PC-3 (cell line): ENCODE data around the gene SMIM12. TPM values are rescaled to one million over a fixed set of nuclear protein-coding genes. Genes with fewer than 3 reads are reported as not detected.

Experiments
- ATAC-seq: fragments of 200-7000 bp; cut with Tn5 transposase; 2 replicates; pipeline ENCODE4 v1.9.1; 2020; ENCODE audit warnings: mild to moderate bottlenecking, moderate library complexity
- BruUV-seq: library from RNA; stranded (reverse); fragments of 400-500 nt; replicated peaks from 2 replicates; lab custom pipeline; 2021; lab: Mats Ljungman, UMichigan
- CTCF ChIA-PET: fragments of 300-600 bp; sonication (Branson Sonifier 250); formaldehyde crosslinking; loops from one replicate; lab custom pipeline; 2022; ENCODE audit warnings: antibody characterized with exemption; lab: Charles Lee
- POLR2A ChIA-PET: fragments of 300-600 bp; sonication (Branson Sonifier 250); formaldehyde crosslinking; loops from one replicate; lab custom pipeline; 2022; ENCODE audit warnings: antibody characterized with exemption; ENCODE audit not compliant: unreplicated experiment; lab: Charles Lee
- DNase-seq: peaks from one replicate; pipeline ENCODE4 v3.0.0-alpha.2; 2015
- H2AFZ ChIP-seq: fragments of 300-600 bp; sonication (generic); 2 replicates; pipeline ENCODE4 v1.6.0; 2016; ENCODE audit warnings: antibody characterized with exemption, low read length
- H3F3A ChIP-seq: fragments of 300-600 bp; sonication (generic); one replicate; pipeline ENCODE4 v1.6.0; 2017; ENCODE audit warnings: antibody characterized with exemption, low read length, control low read depth, mild to moderate bottlenecking; ENCODE audit not compliant: unreplicated experiment
- H3K27ac ChIP-seq: fragments of 300-600 bp; sonication (generic); 2 replicates; pipeline ENCODE4 v1.5.1; 2016; ENCODE audit warnings: mild to moderate bottlenecking, low read length
- H3K27me3 ChIP-seq: fragments of 300-600 bp; sonication (generic); 2 replicates; pipeline ENCODE4 v1.6.1; 2016; ENCODE audit warnings: low read length, mixed read lengths
- H3K36me3 ChIP-seq: fragments of 300-600 bp; sonication (generic); 2 replicates; pipeline ENCODE4 v1.6.1; 2016; ENCODE audit warnings: low read depth, mixed run types, low read length, mixed read lengths
- H3K4me1 ChIP-seq: fragments of 300-600 bp; sonication (generic); 2 replicates; pipeline ENCODE4 v1.5.1; 2016; ENCODE audit warnings: low read length; ENCODE audit not compliant: insufficient read depth
- H3K4me2 ChIP-seq: fragments of 300-600 bp; sonication (generic); 2 replicates; pipeline ENCODE4 v1.6.0; 2016; ENCODE audit warnings: low read length
- H3K4me3 ChIP-seq: fragments of 300-600 bp; sonication (generic); 2 replicates; pipeline ENCODE4 v1.5.1; 2016; ENCODE audit warnings: mild to moderate bottlenecking, low read length, mixed read lengths
- H3K79me2 ChIP-seq: fragments of 300-600 bp; sonication (generic); 2 replicates; pipeline ENCODE4 v1.6.1; 2017; ENCODE audit warnings: low read length, mixed read lengths
- H3K9ac ChIP-seq: fragments of 300-600 bp; sonication (generic); 2 replicates; pipeline ENCODE4 v1.6.0; 2016; ENCODE audit warnings: mild to moderate bottlenecking, low read length
- H3K9me2 ChIP-seq: fragments of 300-600 bp; sonication (generic); replicated peaks from 2 replicates; pipeline ENCODE4 v1.6.1; 2016; ENCODE audit warnings: mixed run types, low read length, mixed read lengths
- H3K9me3 ChIP-seq: fragments of 300-600 bp; sonication (generic); 2 replicates; pipeline ENCODE4 v1.6.1; 2016; ENCODE audit warnings: low read length, mixed read lengths
- H4K20me1 ChIP-seq: fragments of 300-600 bp; sonication (generic); 2 replicates; pipeline ENCODE4 v1.6.1; 2016; ENCODE audit warnings: low read length, mixed read lengths
- EZH2 ChIP-seq: fragments of 300-600 bp; sonication (generic); IDR thresholded peaks from one replicate; pipeline ENCODE4 v1.6.1; 2017; ENCODE audit warnings: antibody characterized with exemption, mild to moderate bottlenecking, low read length; ENCODE audit not compliant: unreplicated experiment
- EZH2phosphoT487 ChIP-seq: fragments of 300-600 bp; sonication (generic); IDR thresholded peaks from 2 replicates; pipeline ENCODE4 v1.6.1; 2018; ENCODE audit warnings: mild to moderate bottlenecking, antibody characterized with exemption, low read length, borderline replicate concordance
- intact Hi-C: fragments of 100-400 bp; cut with micrococcal nuclease; formaldehyde crosslinking; loops from 2 replicates; pipeline ENCODE4 v1.9.0; 2023
- total RNA-seq: library from RNA; depleted of rRNA; stranded (reverse); fragments of >200 nt; gene quantifications from 2 replicates; pipeline ENCODE4 v1.2.3, GENCODE V29; 2014
- TF ChIP-seq, protein P1 (sequence below): fragments of 300-600 bp; sonication (generic); conservative IDR thresholded peaks from 2 replicates; pipeline ENCODE4 v1.5.1; 2017; ENCODE audit warnings: antibody characterized with exemption, low read depth, mild to moderate bottlenecking, low read length

SMIM12 gene
- total RNA-seq, 1 experiment from 2014 or later: 47.2 TPM

DNA sequence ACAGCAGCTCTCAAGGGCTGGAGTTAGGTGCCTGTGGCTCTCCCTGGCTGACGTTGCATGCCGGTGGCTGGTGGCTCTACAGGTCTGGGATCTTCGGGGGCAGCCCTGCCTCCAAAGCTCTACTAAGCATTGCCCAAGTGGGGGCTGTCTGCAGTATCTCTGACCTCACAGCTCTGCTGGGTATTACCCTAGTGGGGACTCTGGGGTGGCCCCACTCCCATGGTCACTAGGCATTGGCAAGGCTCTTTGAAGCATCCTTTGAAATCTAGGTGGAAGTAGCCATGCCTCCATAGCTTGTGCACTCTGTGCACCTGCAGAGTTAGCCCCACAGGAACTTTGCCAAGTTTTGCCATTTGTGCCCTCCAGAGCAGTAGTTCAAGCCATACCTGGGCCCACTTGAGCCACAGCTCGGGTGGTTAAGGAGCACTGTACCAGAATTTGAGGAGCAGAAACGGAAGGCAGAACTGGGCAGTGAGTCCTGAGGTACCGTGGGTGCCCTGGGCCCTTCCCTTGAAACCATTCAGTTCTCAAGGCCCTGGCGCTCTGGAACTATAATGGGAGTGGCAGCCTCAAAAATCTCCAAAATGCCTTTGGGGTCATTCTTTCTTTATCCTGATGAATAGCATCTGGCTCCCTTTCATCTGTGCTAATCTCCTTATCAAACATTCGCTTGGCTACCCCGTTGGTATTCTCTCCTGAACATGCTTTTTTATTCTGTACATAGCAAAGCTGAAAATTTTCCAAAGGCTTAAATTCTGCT is 51.3 kb downstream of the SMIM12 start:
- no peak overlapping the region for H3K27ac ChIP-seq
- intact Hi-C loops: no loop called here

DNA sequence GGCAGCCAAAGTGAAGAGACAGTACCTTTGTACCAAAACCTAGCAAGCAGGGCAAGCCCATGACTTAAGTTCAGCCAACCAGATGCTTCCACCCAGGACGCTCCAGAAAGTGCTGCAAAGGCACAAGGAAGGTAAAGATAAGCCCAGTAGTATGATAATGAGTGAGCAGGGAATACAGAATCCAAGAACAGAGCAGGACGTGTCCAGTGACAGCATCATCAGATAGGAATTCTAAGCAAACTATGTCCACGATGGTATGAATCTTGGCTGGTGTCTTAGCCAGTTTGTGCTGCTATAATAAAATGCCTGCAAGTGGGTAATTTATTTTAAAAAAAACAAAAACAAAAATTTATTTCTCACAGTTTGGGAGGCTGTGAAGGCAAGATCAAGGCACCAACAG is 53.2 kb downstream of the SMIM12 start:
- no peak for TF ChIP-seq EZH2
- TF ChIP-seq, protein P1, sequence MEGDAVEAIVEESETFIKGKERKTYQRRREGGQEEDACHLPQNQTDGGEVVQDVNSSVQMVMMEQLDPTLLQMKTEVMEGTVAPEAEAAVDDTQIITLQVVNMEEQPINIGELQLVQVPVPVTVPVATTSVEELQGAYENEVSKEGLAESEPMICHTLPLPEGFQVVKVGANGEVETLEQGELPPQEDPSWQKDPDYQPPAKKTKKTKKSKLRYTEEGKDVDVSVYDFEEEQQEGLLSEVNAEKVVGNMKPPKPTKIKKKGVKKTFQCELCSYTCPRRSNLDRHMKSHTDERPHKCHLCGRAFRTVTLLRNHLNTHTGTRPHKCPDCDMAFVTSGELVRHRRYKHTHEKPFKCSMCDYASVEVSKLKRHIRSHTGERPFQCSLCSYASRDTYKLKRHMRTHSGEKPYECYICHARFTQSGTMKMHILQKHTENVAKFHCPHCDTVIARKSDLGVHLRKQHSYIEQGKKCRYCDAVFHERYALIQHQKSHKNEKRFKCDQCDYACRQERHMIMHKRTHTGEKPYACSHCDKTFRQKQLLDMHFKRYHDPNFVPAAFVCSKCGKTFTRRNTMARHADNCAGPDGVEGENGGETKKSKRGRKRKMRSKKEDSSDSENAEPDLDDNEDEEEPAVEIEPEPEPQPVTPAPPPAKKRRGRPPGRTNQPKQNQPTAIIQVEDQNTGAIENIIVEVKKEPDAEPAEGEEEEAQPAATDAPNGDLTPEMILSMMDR: no peak
- ChIA-PET POLR2A (no interaction called here), CTCF (no interaction called here)
- Histone ChIP-seq H3F3A (no peaks in the 10 kb centered on the region), H3K36me3 (no peaks in the 10 kb centered on the region), H2AFZ (no peak overlapping the region; the same call in 1 of the 2 replicates), H3K79me2 (no peaks in the 10 kb centered on the region), H3K9me3 (no peaks in the 10 kb centered on the region), H3K9me2 (no peaks in the 10 kb centered on the region), H3K4me2 (no peak overlapping the region), H3K4me1 (0 out of 2 replicates have a peak, but pooled peaks cover 7% of the 10 kb centered on the region), H3K4me3 (no peak overlapping the region), H4K20me1 (no peaks in the 10 kb centered on the region), H3K9ac (no peak overlapping the region), H3K27me3 (no peaks in the 10 kb centered on the region), H3K27ac (no peak overlapping the region)
- intact Hi-C loops: no loop called here
- no peak for ATAC-seq
- BruUV-seq: no TSS peak
- DNase-seq: no peak

More for the DNA sequence above, 51.3 kb downstream of the SMIM12 start:
- ATAC-seq: no peak
- Histone ChIP-seq H3K4me3 (no peak overlapping the region), H3F3A (no peaks in the 10 kb centered on the region), H3K4me2 (no peak overlapping the region), H4K20me1 (no peaks in the 10 kb centered on the region), H3K4me1 (0 out of 2 replicates have a peak, but pooled peaks cover 7% of the 10 kb centered on the region), H3K27me3 (no peaks in the 10 kb centered on the region), H3K9me3 (no peaks in the 10 kb centered on the region), H2AFZ (no peak overlapping the region), H3K9ac (no peak overlapping the region), H3K36me3 (no peaks in the 10 kb centered on the region), H3K79me2 (no peaks in the 10 kb centered on the region), H3K9me2 (no peaks in the 10 kb centered on the region)
- BruUV-seq: no TSS peak
- TF ChIP-seq EZH2phosphoT487: no peak
- TF ChIP-seq EZH2: no peak
- TF ChIP-seq, protein P1: no peak
- CTCF ChIA-PET: no interaction called here
- DNase-seq: no peak
- POLR2A ChIA-PET: no interaction called here

DNA sequence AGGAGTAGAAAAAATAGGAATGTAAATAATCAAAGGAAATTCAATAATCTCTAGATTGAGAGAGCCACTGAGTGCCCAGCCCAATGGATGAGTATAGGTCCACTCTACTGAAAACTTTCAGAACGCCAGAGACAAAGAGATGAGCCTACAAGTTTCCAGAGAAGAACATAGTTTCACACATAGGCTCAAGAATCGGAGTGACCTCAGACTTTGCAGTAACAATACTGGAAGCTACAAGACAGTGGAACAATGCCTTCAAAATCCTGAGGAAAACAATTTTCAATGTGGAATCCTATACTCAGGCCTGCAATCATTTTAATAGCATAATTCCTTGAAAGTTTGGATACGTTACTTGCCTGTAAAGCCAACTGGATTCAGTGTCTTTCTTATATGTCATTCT is 55.8 kb downstream of the SMIM12 start:
- H3K9me3 ChIP-seq: no peaks in the 10 kb centered on the region
- H3K27me3 ChIP-seq: no peaks in the 10 kb centered on the region
- BruUV-seq: no TSS peak
- intact Hi-C loops: no loop called here
- no peaks in the 10 kb centered on the region for H3K36me3 ChIP-seq
- no peak overlapping the region for H2AFZ ChIP-seq
- H3K4me3 ChIP-seq: no peak overlapping the region
- CTCF ChIA-PET: no interaction called here
- ATAC-seq (no peak), DNase-seq (no peak)
- no peak overlapping the region for H3K27ac ChIP-seq
- H3K4me1 ChIP-seq: 0 out of 2 replicates have a peak, but pooled peaks cover 7% of the 10 kb centered on the region
- no peak overlapping the region for H3K4me2 ChIP-seq
- no peaks in the 10 kb centered on the region for H3K79me2 ChIP-seq
- no peaks in the 10 kb centered on the region for H4K20me1 ChIP-seq
- H3K9me2 ChIP-seq: no peaks in the 10 kb centered on the region
- no peak overlapping the region for H3K9ac ChIP-seq
- POLR2A ChIA-PET: no interaction called here
- TF ChIP-seq EZH2phosphoT487: no peak
- TF ChIP-seq, protein P1: no peak
- no peak for TF ChIP-seq EZH2
- no peaks in the 10 kb centered on the region for H3F3A ChIP-seq
